Measurements from ENCODE around the gene TCTN1.
A peak's percentile ranks its signal among the peaks of the same experiment; 100 is the strongest.

Gene TCTN1

GRCh38 chr12:110669193-110669502, 55.2 kb downstream of the TCTN1 start:
- H2AFZ ChIP-seq (ENCODE audit: low read depth, low read length, severe bottlenecking): no peak overlapping the region
- peak overlapping the region; percentile 28 for H3K4me3 ChIP-seq (ENCODE audit: insufficient read depth, low read length, poor library complexity, severe bottlenecking)
- H3K27ac ChIP-seq (ENCODE audit: low read depth, low read length): peak overlapping the region; percentile 95
- no peaks in the 10 kb centered on the region for H4K20me1 ChIP-seq (ENCODE audit: low read depth, low read length)
- no peaks in the 10 kb centered on the region for H3K9me3 ChIP-seq (ENCODE audit: insufficient read depth, low read length)
- H3K4me2 ChIP-seq (ENCODE audit: low read depth, low read length, poor library complexity, severe bottlenecking): peak overlapping the region; percentile 72
- peaks cover 66% of the 10 kb centered on the region for H3F3A ChIP-seq (ENCODE audit: insufficient read depth)
- H3K79me2 ChIP-seq (ENCODE audit: insufficient read depth, low read length): peaks cover 3% of the 10 kb centered on the region; the same call in 1 of the 2 replicates
- TF ChIP-seq EZH2phosphoT487 (conservative IDR thresholded peaks at IDR 0.05; ENCODE audit: low read length): no peak
- no peak for TF ChIP-seq CTCF (IDR thresholded peaks at IDR 0.05; ENCODE audit: insufficient read depth, low read length, poor library complexity, severe bottlenecking)
- peak overlapping the region; percentile 67 for H3K9ac ChIP-seq (ENCODE audit: low read length)
- H3K27me3 ChIP-seq (ENCODE audit: low read length): no peaks in the 10 kb centered on the region
- H3K9me2 ChIP-seq (replicated peaks; ENCODE audit: insufficient read depth, low read length): no peaks in the 10 kb centered on the region
- no peaks in the 10 kb centered on the region for H3K36me3 ChIP-seq (ENCODE audit: low read length)

GRCh38 chr12:110670161-110670701, 56.3 kb downstream of the TCTN1 start:
- TF ChIP-seq CTCF (IDR thresholded peaks at IDR 0.05; ENCODE audit: insufficient read depth, low read length, poor library complexity, severe bottlenecking) (no peak), EZH2phosphoT487 (conservative IDR thresholded peaks at IDR 0.05; ENCODE audit: low read length) (no peak)
- Histone ChIP-seq H3K36me3 (ENCODE audit: low read length) (no peaks in the 10 kb centered on the region), H2AFZ (ENCODE audit: low read depth, low read length, severe bottlenecking) (no peak overlapping the region), H3K27me3 (ENCODE audit: low read length) (no peaks in the 10 kb centered on the region), H3K4me2 (ENCODE audit: low read depth, low read length, poor library complexity, severe bottlenecking) (peak overlapping the region; percentile 72), H3K9ac (ENCODE audit: low read length) (peak overlapping the region; percentile 67), H3F3A (ENCODE audit: insufficient read depth) (peaks cover 71% of the 10 kb centered on the region), H3K79me2 (ENCODE audit: insufficient read depth, low read length) (no peaks in the 10 kb centered on the region; the same call in 1 of the 2 replicates), H3K9me3 (ENCODE audit: insufficient read depth, low read length) (no peaks in the 10 kb centered on the region), H3K4me3 (ENCODE audit: insufficient read depth, low read length, poor library complexity, severe bottlenecking) (no peak overlapping the region), H3K27ac (ENCODE audit: low read depth, low read length) (peak overlapping the region; percentile 95), H4K20me1 (ENCODE audit: low read depth, low read length) (no peaks in the 10 kb centered on the region), H3K9me2 (replicated peaks; ENCODE audit: insufficient read depth, low read length) (no peaks in the 10 kb centered on the region)

GRCh38 chr12:110676171-110676570, 62.2 kb downstream of the TCTN1 start:
- Histone ChIP-seq H3K4me2 (ENCODE audit: low read depth, low read length, poor library complexity, severe bottlenecking) (peak overlapping the region; percentile 53), H2AFZ (ENCODE audit: low read depth, low read length, severe bottlenecking) (no peak overlapping the region), H4K20me1 (ENCODE audit: low read depth, low read length) (no peaks in the 10 kb centered on the region), H3F3A (ENCODE audit: insufficient read depth) (peaks cover 78% of the 10 kb centered on the region), H3K9me3 (ENCODE audit: insufficient read depth, low read length) (no peaks in the 10 kb centered on the region), H3K27me3 (ENCODE audit: low read length) (no peaks in the 10 kb centered on the region), H3K9ac (ENCODE audit: low read length) (peak overlapping the region; percentile 41), H3K27ac (ENCODE audit: low read depth, low read length) (peak overlapping the region; percentile 95), H3K36me3 (ENCODE audit: low read length) (no peaks in the 10 kb centered on the region), H3K9me2 (replicated peaks; ENCODE audit: insufficient read depth, low read length) (no peaks in the 10 kb centered on the region), H3K79me2 (ENCODE audit: insufficient read depth, low read length) (no peaks in the 10 kb centered on the region), H3K4me3 (ENCODE audit: insufficient read depth, low read length, poor library complexity, severe bottlenecking) (no peak overlapping the region)
- TF ChIP-seq EZH2phosphoT487 (conservative IDR thresholded peaks at IDR 0.05; ENCODE audit: low read length) (no peak), CTCF (IDR thresholded peaks at IDR 0.05; ENCODE audit: insufficient read depth, low read length, poor library complexity, severe bottlenecking) (no peak)
